ENCODE measurements around the gene PITPNM1. TPM values are rescaled to one million over a fixed set of nuclear protein-coding genes. Genes with fewer than 3 reads are reported as not detected.
"Not testable (repeated sequence)": the region's sequence is repeated elsewhere in the genome, so short reads cannot be mapped to it uniquely, and the experiment has no call there.

Gene PITPNM1
- polyA plus RNA-seq, 1 donor, result 28.6 TPM

- DNase-seq, result no peak
These were observed 18.7 kb upstream of the PITPNM1 start for GRCh38 chr11:67523556-67524479.

- no peak for DNase-seq
These were observed 17.8 kb upstream of the PITPNM1 start, which contains the start of gene CABP2 for GRCh38 chr11:67522844-67523555. CABP2 (minus strand) TSS chr11:67523446; CDS start chr11:67523326, 120 bp downstream.

- no peak for DNase-seq
These were observed 17.2 kb upstream of the PITPNM1 start for GRCh38 chr11:67522338-67522737.

- DNase-seq, result no peak
These were observed 16.8 kb upstream of the PITPNM1 start for GRCh38 chr11:67521924-67522323.

- DNase-seq, result no peak
These were observed 16.0 kb upstream of the PITPNM1 start for GRCh38 chr11:67520856-67521824.

- DNase-seq, result no peak
These were observed 14.6 kb upstream of the PITPNM1 start for GRCh38 chr11:67519726-67520125.

GRCh38 chr11:67517784-67518552 lies 12.8 kb upstream of the PITPNM1 start:
- no peak for DNase-seq

GRCh38 chr11:67516806-67517205 lies 11.6 kb upstream of the PITPNM1 start:
- DNase-seq, result no peak

- no peak for DNase-seq
These were observed 9.0 kb upstream of the PITPNM1 start for GRCh38 chr11:67514116-67514515.

GRCh38 chr11:67511558-67511957 lies 6.4 kb upstream of the PITPNM1 start:
- not testable (repeated sequence) for DNase-seq

GRCh38 chr11:67510023-67510345 lies 4.8 kb upstream of the PITPNM1 start:
- DNase-seq, result no peak

- DNase-seq, result peak; percentile 96
These were observed 3.4 kb upstream of the PITPNM1 start for GRCh38 chr11:67508486-67509121.

- DNase-seq, result peak; percentile 98
These were observed 2.8 kb upstream of the PITPNM1 start, which contains the start of gene CDK2AP2 for GRCh38 chr11:67507864-67508485. CDK2AP2 (minus strand) TSS chr11:67508162; CDS start chr11:67508082, 80 bp downstream.

- peak; percentile 21 for DNase-seq
These were observed 2.2 kb upstream of the PITPNM1 start for GRCh38 chr11:67507242-67507863.

GRCh38 chr11:67506426-67507051 lies 1.4 kb upstream of the PITPNM1 start:
- DNase-seq, result no peak

- peak; percentile 82 for DNase-seq
These were observed 638 bp upstream of the PITPNM1 start for GRCh38 chr11:67505605-67506396.

GRCh38 chr11:67504005-67504949 lies 886 bp downstream of the PITPNM1 start:
- DNase-seq, result peak; percentile 25
